Measurements from ENCODE around the gene NQO2.

NQO2 gene

DNA sequence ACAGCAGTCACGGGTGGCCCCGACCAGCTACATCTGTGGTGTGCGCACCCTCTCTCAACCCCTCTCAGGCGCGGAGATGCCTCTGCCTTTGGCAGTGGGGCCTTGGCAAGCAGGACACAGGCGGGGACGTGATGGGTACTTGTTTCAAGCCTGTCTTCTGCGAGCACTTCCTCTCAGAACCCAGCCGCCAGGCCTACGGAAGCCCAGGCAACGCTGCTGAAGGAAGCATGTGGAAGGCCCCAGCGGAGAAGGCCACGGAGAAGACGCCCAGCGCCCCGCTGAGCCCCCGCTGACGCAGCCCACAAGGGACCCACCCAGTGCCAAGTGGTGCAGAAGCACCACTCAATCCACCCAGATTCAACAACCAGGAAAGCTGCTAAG, 41.4 kb upstream of the NQO2 start:
- POLR2A ChIA-PET, result interaction anchor here (1.9 kb wide), 1 partner anchor 30 kb away, joined by 5 read pairs; no protein-coding TSS in a partner anchor

DNA sequence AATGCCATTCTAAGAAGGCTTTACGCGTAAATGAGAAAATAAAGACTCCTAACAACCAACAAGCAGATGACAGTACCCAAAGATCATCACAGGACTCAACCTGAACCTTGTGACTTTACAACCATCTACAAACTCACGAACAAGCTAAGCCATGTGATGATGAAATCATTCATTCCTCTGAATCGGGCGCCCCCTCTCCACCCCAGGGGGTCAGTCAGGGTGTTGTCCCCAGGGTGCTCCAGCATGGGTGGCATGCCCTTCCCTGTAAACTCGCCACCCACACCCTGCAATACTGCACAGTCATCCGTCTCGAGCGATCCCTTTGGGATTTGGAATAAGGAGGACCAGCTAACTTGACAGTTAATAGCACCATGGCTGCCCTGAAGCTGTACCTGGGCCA, 40.9 kb upstream of the NQO2 start:
- CTCF ChIA-PET, result no interaction called here
- TF ChIP-seq LEF1 (IDR thresholded peaks at IDR 0.05; ENCODE audit: borderline replicate concordance) (no peak), SP1 (IDR thresholded peaks at IDR 0.05) (no peak), L3MBTL2 (conservative IDR thresholded peaks at IDR 0.05) (no peak), HDGF (IDR thresholded peaks at IDR 0.05; ENCODE audit: borderline replicate concordance) (no peak), FOXM1 (IDR thresholded peaks at IDR 0.05; ENCODE audit: borderline replicate concordance) (no peak)

More for the DNA sequence above, 41.4 kb upstream of the NQO2 start:
- no peak for DNase-seq (ENCODE audit: extremely low spot score)
- TF ChIP-seq SP1 (IDR thresholded peaks at IDR 0.05) (no peak), TARDBP (IDR thresholded peaks at IDR 0.05) (no peak), BHLHE40 (IDR thresholded peaks at IDR 0.05; ENCODE audit: borderline replicate concordance) (no peak), HDGF (IDR thresholded peaks at IDR 0.05; ENCODE audit: borderline replicate concordance) (no peak), ARNT (IDR thresholded peaks at IDR 0.05) (no peak), FOXK2 (IDR thresholded peaks at IDR 0.05) (no peak), SUZ12 (IDR thresholded peaks at IDR 0.05) (no peak)
- TF ChIP-seq, protein P1, sequence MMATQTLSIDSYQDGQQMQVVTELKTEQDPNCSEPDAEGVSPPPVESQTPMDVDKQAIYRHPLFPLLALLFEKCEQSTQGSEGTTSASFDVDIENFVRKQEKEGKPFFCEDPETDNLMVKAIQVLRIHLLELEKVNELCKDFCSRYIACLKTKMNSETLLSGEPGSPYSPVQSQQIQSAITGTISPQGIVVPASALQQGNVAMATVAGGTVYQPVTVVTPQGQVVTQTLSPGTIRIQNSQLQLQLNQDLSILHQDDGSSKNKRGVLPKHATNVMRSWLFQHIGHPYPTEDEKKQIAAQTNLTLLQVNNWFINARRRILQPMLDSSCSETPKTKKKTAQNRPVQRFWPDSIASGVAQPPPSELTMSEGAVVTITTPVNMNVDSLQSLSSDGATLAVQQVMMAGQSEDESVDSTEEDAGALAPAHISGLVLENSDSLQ (IDR thresholded peaks at IDR 0.05), result no peak
- CTCF ChIA-PET, result no interaction called here

DNA sequence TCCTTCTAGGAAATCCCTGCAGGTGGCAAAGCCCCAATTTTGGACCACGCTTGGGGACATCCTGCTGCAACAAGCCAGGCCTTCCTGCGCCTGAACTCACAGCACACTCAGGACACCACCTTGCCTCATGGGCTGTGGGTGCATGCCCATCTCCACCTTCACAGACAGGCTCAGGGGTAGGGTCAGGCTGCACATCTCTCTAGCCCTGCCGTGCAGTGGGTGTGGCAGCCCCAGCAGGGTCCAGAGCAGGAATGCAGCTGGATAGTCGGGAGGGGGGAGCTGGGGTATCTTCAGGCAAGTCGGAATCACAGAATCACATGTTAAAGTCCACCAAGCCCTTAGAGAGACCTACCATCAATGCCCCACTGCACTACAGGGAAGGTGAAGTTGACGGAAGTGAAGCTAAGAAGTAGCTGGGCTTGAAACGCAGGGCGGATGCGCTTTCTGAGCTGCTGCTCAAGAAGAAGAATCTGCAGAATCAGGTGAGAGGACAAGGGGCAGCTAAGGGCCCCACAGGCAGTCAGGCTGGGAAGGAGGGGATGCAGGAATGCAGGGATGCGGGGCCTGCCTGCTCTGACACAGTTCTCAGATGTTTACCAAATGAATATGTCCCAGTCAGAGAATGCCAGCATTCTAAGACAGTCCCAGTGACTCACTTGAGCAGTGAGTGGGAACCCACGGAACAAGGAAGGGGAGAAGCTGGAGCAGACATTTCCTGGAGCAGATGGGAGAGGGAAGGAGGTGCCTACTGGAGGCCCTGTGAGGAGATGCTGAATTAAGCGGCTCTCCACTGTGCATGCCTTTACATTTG, 39.6 kb upstream of the NQO2 start:
- POLR2A ChIA-PET, result interaction anchor here (1.0 kb wide), 1 partner anchor 28 kb away, joined by 3 read pairs; no protein-coding TSS in a partner anchor
- DNase-seq (ENCODE audit: extremely low spot score), result no peak

More for the DNA sequence above, 40.9 kb upstream of the NQO2 start:
- POLR2A ChIA-PET, result interaction anchor here (1.9 kb wide), 1 partner anchor 30 kb away, joined by 5 read pairs; no protein-coding TSS in a partner anchor
- DNase-seq (ENCODE audit: extremely low spot score), result no peak

DNA sequence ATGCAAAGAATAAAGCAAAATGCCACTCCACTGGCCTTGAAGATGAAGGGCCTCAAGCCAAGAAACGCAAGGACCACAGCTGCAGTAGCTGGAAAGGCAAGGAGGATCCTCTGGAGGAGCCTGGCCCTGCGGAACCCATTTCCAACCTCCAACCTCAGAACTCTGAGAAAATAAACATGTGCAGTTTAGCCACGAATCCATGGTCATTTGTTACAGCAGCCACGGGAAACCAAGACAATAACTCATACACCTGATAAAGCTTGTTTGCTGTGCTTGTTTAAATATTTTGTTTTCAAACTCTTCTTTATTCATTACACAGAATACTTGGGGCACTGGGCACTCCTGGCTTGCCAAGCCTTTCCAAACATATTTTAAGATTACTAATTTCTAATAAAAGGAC, 38.8 kb upstream of the NQO2 start:
- TF ChIP-seq SUZ12 (IDR thresholded peaks at IDR 0.05) (no peak), ARNT (IDR thresholded peaks at IDR 0.05) (no peak), FOXM1 (IDR thresholded peaks at IDR 0.05; ENCODE audit: borderline replicate concordance) (no peak), CTBP1 (IDR thresholded peaks at IDR 0.05; ENCODE audit: borderline replicate concordance) (no peak), LEF1 (IDR thresholded peaks at IDR 0.05; ENCODE audit: borderline replicate concordance) (no peak), FOXK2 (IDR thresholded peaks at IDR 0.05) (no peak), FOXA1 (IDR thresholded peaks at IDR 0.05) (no peak), BHLHE40 (IDR thresholded peaks at IDR 0.05; ENCODE audit: borderline replicate concordance) (no peak)
- TF ChIP-seq, protein P1 (IDR thresholded peaks at IDR 0.05), result no peak
- DNase-seq (ENCODE audit: extremely low spot score), result no peak
- CTCF ChIA-PET, result interaction anchor here (1.3 kb wide), 1 partner anchor 9 kb away, joined by 6 read pairs; no protein-coding TSS in a partner anchor
- POLR2A ChIA-PET, result interaction anchor here (1.0 kb wide), 1 partner anchor 27 kb away, joined by 3 read pairs; no protein-coding TSS in a partner anchor

More for the DNA sequence above, 39.6 kb upstream of the NQO2 start:
- CTCF ChIA-PET, result interaction anchor here (1.3 kb wide), 1 partner anchor 8 kb away, joined by 6 read pairs; no protein-coding TSS in a partner anchor
- TF ChIP-seq FOXK2 (IDR thresholded peaks at IDR 0.05) (no peak), ZNF384 (IDR thresholded peaks at IDR 0.05) (no peak), LEF1 (IDR thresholded peaks at IDR 0.05; ENCODE audit: borderline replicate concordance) (no peak), FOXA1 (IDR thresholded peaks at IDR 0.05) (no peak), SP1 (IDR thresholded peaks at IDR 0.05) (no peak), SUZ12 (IDR thresholded peaks at IDR 0.05) (no peak), ELF4 (IDR thresholded peaks at IDR 0.05) (no peak), ARNT (IDR thresholded peaks at IDR 0.05) (no peak), L3MBTL2 (conservative IDR thresholded peaks at IDR 0.05) (no peak), BHLHE40 (IDR thresholded peaks at IDR 0.05; ENCODE audit: borderline replicate concordance) (no peak), CTBP1 (IDR thresholded peaks at IDR 0.05; ENCODE audit: borderline replicate concordance) (no peak), TARDBP (IDR thresholded peaks at IDR 0.05) (no peak), FOXM1 (IDR thresholded peaks at IDR 0.05; ENCODE audit: borderline replicate concordance) (no peak), NFRKB (IDR thresholded peaks at IDR 0.05) (no peak), HDGF (IDR thresholded peaks at IDR 0.05; ENCODE audit: borderline replicate concordance) (no peak)
- TF ChIP-seq, protein P1 (IDR thresholded peaks at IDR 0.05), result no peak

DNA sequence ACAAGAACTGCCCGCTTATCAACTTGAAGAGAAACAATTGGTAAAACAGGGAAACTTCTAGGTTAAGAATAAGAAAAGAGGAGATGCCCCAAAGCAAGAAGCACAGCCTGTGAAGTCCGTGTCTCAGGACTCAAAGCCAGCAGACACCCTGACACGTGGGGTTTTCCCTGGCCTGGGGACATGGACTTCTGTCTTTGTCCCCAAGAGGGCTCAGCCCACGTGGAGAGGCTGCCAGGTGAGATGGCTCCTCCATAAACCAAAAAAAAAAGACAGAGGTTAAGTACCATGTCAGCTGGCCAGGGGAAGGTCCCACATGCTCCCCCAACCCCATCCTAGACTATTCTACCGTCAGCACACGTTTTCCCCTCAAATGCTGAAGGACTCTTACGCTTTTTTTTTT, 38.2 kb upstream of the NQO2 start:
- TF ChIP-seq, protein P1 (IDR thresholded peaks at IDR 0.05), result no peak
- TF ChIP-seq SUZ12 (IDR thresholded peaks at IDR 0.05) (no peak), ZNF384 (IDR thresholded peaks at IDR 0.05) (no peak), BHLHE40 (IDR thresholded peaks at IDR 0.05; ENCODE audit: borderline replicate concordance) (no peak), FOXK2 (IDR thresholded peaks at IDR 0.05) (no peak), CTBP1 (IDR thresholded peaks at IDR 0.05; ENCODE audit: borderline replicate concordance) (no peak), FOXA1 (IDR thresholded peaks at IDR 0.05) (no peak), NFRKB (IDR thresholded peaks at IDR 0.05) (no peak), ELF4 (IDR thresholded peaks at IDR 0.05) (no peak), TARDBP (IDR thresholded peaks at IDR 0.05) (no peak), ARNT (IDR thresholded peaks at IDR 0.05) (no peak), FOXM1 (IDR thresholded peaks at IDR 0.05; ENCODE audit: borderline replicate concordance) (no peak)
- ChIA-PET CTCF (interaction anchor here (1.3 kb wide), 1 partner anchor 9 kb away, joined by 6 read pairs; no protein-coding TSS in a partner anchor), POLR2A (no interaction called here)
- no peak for DNase-seq (ENCODE audit: extremely low spot score)
